ENCODE data around the gene CARS2.
"Not testable (repeated sequence)": the region's sequence is repeated elsewhere in the genome, so short reads cannot be mapped to it uniquely, and the experiment has no call there.

Gene CARS2

GRCh38 chr13:110705826-110706569 is at the start of gene CARS2:
Gene CARS2, minus strand, starts transcription at chr13:110706116. Its CDS starts 23 bp downstream, at chr13:110706093.
- peak; percentile 70 for DNase-seq (ENCODE audit: low read depth, low spot score)
- H3K9me3 ChIP-seq (ENCODE audit: control insufficient read depth, insufficient read depth, low read length): no peaks in the 10 kb centered on the region
- no peak within 1 kb of the TSS for H3K27ac ChIP-seq (ENCODE audit: low read length)
- no CpG with 5 or more reads among the region's 80 CpGs for WGBS (ENCODE audit: insufficient coverage, insufficient read length)
- no peaks in the 10 kb centered on the region for H3K36me3 ChIP-seq (ENCODE audit: control insufficient read depth, insufficient read depth, low read length)
- peaks cover 7% of the 10 kb centered on the region; the same call in 1 of the 2 replicates for H3K4me1 ChIP-seq (ENCODE audit: control insufficient read depth, insufficient read depth, low read length)
- peak within 1 kb of the TSS; percentile 60 for H3K4me3 ChIP-seq (ENCODE audit: low read length)
- H3K27me3 ChIP-seq (ENCODE audit: control insufficient read depth, insufficient read depth, low read length): no peaks in the 10 kb centered on the region

GRCh38 chr13:110748271-110748670 is 42.4 kb upstream of the CARS2 start:
- Histone ChIP-seq H3K4me3 (ENCODE audit: low read length) (no peak overlapping the region), H3K36me3 (ENCODE audit: control insufficient read depth, insufficient read depth, low read length) (no peaks in the 10 kb centered on the region), H3K9me3 (ENCODE audit: control insufficient read depth, insufficient read depth, low read length) (0 out of 2 replicates have a peak, but pooled peaks cover 2% of the 10 kb centered on the region), H3K27me3 (ENCODE audit: control insufficient read depth, insufficient read depth, low read length) (no peaks in the 10 kb centered on the region), H3K27ac (ENCODE audit: low read length) (no peak overlapping the region), H3K4me1 (ENCODE audit: control insufficient read depth, insufficient read depth, low read length) (peaks cover 3% of the 10 kb centered on the region; the same call in 1 of the 2 replicates)
- no CpG with 5 or more reads among the region's 4 CpGs for whole genome bisulfite sequencing (ENCODE audit: insufficient coverage, insufficient read length)
- DNase-seq (ENCODE audit: low read depth, low spot score): no peak

GRCh38 chr13:110746438-110746837 is 40.5 kb upstream of the CARS2 start:
- H3K27me3 ChIP-seq (ENCODE audit: control insufficient read depth, insufficient read depth, low read length): no peaks in the 10 kb centered on the region
- no peak overlapping the region for H3K4me3 ChIP-seq (ENCODE audit: low read length)
- no peaks in the 10 kb centered on the region for H3K36me3 ChIP-seq (ENCODE audit: control insufficient read depth, insufficient read depth, low read length)
- no peak overlapping the region for H3K27ac ChIP-seq (ENCODE audit: low read length)
- no CpG with 5 or more reads among the region's 1 CpG for WGBS (ENCODE audit: insufficient coverage, insufficient read length)
- DNase-seq (ENCODE audit: low read depth, low spot score): no peak
- peaks cover 3% of the 10 kb centered on the region; the same call in 1 of the 2 replicates for H3K4me1 ChIP-seq (ENCODE audit: control insufficient read depth, insufficient read depth, low read length)
- H3K9me3 ChIP-seq (ENCODE audit: control insufficient read depth, insufficient read depth, low read length): 0 out of 2 replicates have a peak, but pooled peaks cover 2% of the 10 kb centered on the region

- WGBS (ENCODE audit: insufficient coverage, insufficient read length): no CpG with 5 or more reads among the region's 1 CpG
- peaks cover 3% of the 10 kb centered on the region; the same call in 1 of the 2 replicates for H3K4me1 ChIP-seq (ENCODE audit: control insufficient read depth, insufficient read depth, low read length)
Observed at GRCh38 chr13:110743687-110744086, 37.8 kb upstream of the CARS2 start.

GRCh38 chr13:110737555-110737954 is 31.6 kb upstream of the CARS2 start:
- Histone ChIP-seq H3K9me3 (ENCODE audit: control insufficient read depth, insufficient read depth, low read length) (no peaks in the 10 kb centered on the region; the same call in 1 of the 2 replicates), H3K4me1 (ENCODE audit: control insufficient read depth, insufficient read depth, low read length) (no peaks in the 10 kb centered on the region), H3K4me3 (ENCODE audit: low read length) (no peak overlapping the region), H3K36me3 (ENCODE audit: control insufficient read depth, insufficient read depth, low read length) (no peaks in the 10 kb centered on the region), H3K27ac (ENCODE audit: low read length) (no peak overlapping the region), H3K27me3 (ENCODE audit: control insufficient read depth, insufficient read depth, low read length) (no peaks in the 10 kb centered on the region)
- no peak for DNase-seq (ENCODE audit: low read depth, low spot score)

More at GRCh38 chr13:110743687-110744086, 37.8 kb upstream of the CARS2 start:
- Histone ChIP-seq H3K9me3 (ENCODE audit: control insufficient read depth, insufficient read depth, low read length) (no peaks in the 10 kb centered on the region; the same call in 1 of the 2 replicates), H3K27me3 (ENCODE audit: control insufficient read depth, insufficient read depth, low read length) (no peaks in the 10 kb centered on the region), H3K36me3 (ENCODE audit: control insufficient read depth, insufficient read depth, low read length) (no peaks in the 10 kb centered on the region), H3K4me3 (ENCODE audit: low read length) (no peak overlapping the region), H3K27ac (ENCODE audit: low read length) (no peak overlapping the region)
- DNase-seq (ENCODE audit: low read depth, low spot score): no peak

GRCh38 chr13:110734561-110734960 is 28.6 kb upstream of the CARS2 start:
- Histone ChIP-seq H3K36me3 (ENCODE audit: control insufficient read depth, insufficient read depth, low read length) (no peaks in the 10 kb centered on the region), H3K9me3 (ENCODE audit: control insufficient read depth, insufficient read depth, low read length) (no peaks in the 10 kb centered on the region; the same call in 1 of the 2 replicates), H3K27me3 (ENCODE audit: control insufficient read depth, insufficient read depth, low read length) (no peaks in the 10 kb centered on the region), H3K4me1 (ENCODE audit: control insufficient read depth, insufficient read depth, low read length) (no peaks in the 10 kb centered on the region), H3K27ac (ENCODE audit: low read length) (no peak overlapping the region), H3K4me3 (ENCODE audit: low read length) (no peak overlapping the region)
- DNase-seq (ENCODE audit: low read depth, low spot score): no peak
- WGBS (ENCODE audit: insufficient coverage, insufficient read length): no CpG with 5 or more reads among the region's 5 CpGs

- Histone ChIP-seq H3K4me1 (ENCODE audit: control insufficient read depth, insufficient read depth, low read length) (no peaks in the 10 kb centered on the region), H3K36me3 (ENCODE audit: control insufficient read depth, insufficient read depth, low read length) (no peaks in the 10 kb centered on the region), H3K27me3 (ENCODE audit: control insufficient read depth, insufficient read depth, low read length) (no peaks in the 10 kb centered on the region), H3K4me3 (ENCODE audit: low read length) (no peak overlapping the region), H3K27ac (ENCODE audit: low read length) (no peak overlapping the region), H3K9me3 (ENCODE audit: control insufficient read depth, insufficient read depth, low read length) (no peaks in the 10 kb centered on the region)
- no peak for DNase-seq (ENCODE audit: low read depth, low spot score)
- WGBS (ENCODE audit: insufficient coverage, insufficient read length): no CpG with 5 or more reads among the region's 3 CpGs
Observed at GRCh38 chr13:110731072-110731471, 25.2 kb upstream of the CARS2 start.

- WGBS (ENCODE audit: insufficient coverage, insufficient read length): no CpG with 5 or more reads among the region's 9 CpGs
- Histone ChIP-seq H3K9me3 (ENCODE audit: control insufficient read depth, insufficient read depth, low read length) (no peaks in the 10 kb centered on the region), H3K4me3 (ENCODE audit: low read length) (no peak overlapping the region)
Observed at GRCh38 chr13:110726726-110727125, 20.8 kb upstream of the CARS2 start.

GRCh38 chr13:110726153-110726552 is 20.2 kb upstream of the CARS2 start:
- not testable (repeated sequence) for H3K9me3 ChIP-seq (ENCODE audit: control insufficient read depth, insufficient read depth, low read length); H3K27ac ChIP-seq (ENCODE audit: low read length); H3K4me1 ChIP-seq (ENCODE audit: control insufficient read depth, insufficient read depth, low read length); H3K27me3 ChIP-seq (ENCODE audit: control insufficient read depth, insufficient read depth, low read length); H3K36me3 ChIP-seq (ENCODE audit: control insufficient read depth, insufficient read depth, low read length); DNase-seq (ENCODE audit: low read depth, low spot score); H3K4me3 ChIP-seq (ENCODE audit: low read length)
- WGBS (ENCODE audit: insufficient coverage, insufficient read length): no CpG with 5 or more reads among the region's 6 CpGs

More at GRCh38 chr13:110726726-110727125, 20.8 kb upstream of the CARS2 start:
- no peak overlapping the region for H3K27ac ChIP-seq (ENCODE audit: low read length)
- DNase-seq (ENCODE audit: low read depth, low spot score): no peak
- no peaks in the 10 kb centered on the region for H3K27me3 ChIP-seq (ENCODE audit: control insufficient read depth, insufficient read depth, low read length)
- H3K36me3 ChIP-seq (ENCODE audit: control insufficient read depth, insufficient read depth, low read length): no peaks in the 10 kb centered on the region
- no peaks in the 10 kb centered on the region for H3K4me1 ChIP-seq (ENCODE audit: control insufficient read depth, insufficient read depth, low read length)

- DNase-seq (ENCODE audit: low read depth, low spot score): no peak
- no peak overlapping the region for H3K4me3 ChIP-seq (ENCODE audit: low read length)
- H3K27me3 ChIP-seq (ENCODE audit: control insufficient read depth, insufficient read depth, low read length): no peaks in the 10 kb centered on the region
- peaks cover 7% of the 10 kb centered on the region for H3K36me3 ChIP-seq (ENCODE audit: control insufficient read depth, insufficient read depth, low read length)
- no peaks in the 10 kb centered on the region for H3K9me3 ChIP-seq (ENCODE audit: control insufficient read depth, insufficient read depth, low read length)
- H3K27ac ChIP-seq (ENCODE audit: low read length): no peak overlapping the region
- peaks cover 2% of the 10 kb centered on the region; the same call in 1 of the 2 replicates for H3K4me1 ChIP-seq (ENCODE audit: control insufficient read depth, insufficient read depth, low read length)
- WGBS (ENCODE audit: insufficient coverage, insufficient read length): no CpG with 5 or more reads among the region's 8 CpGs
Observed at GRCh38 chr13:110723598-110723997, 17.7 kb upstream of the CARS2 start.

- Histone ChIP-seq H3K9me3 (ENCODE audit: control insufficient read depth, insufficient read depth, low read length) (no peaks in the 10 kb centered on the region), H3K4me3 (ENCODE audit: low read length) (no peak overlapping the region), H3K27ac (ENCODE audit: low read length) (no peak overlapping the region), H3K4me1 (ENCODE audit: control insufficient read depth, insufficient read depth, low read length) (peaks cover 2% of the 10 kb centered on the region; the same call in 1 of the 2 replicates), H3K27me3 (ENCODE audit: control insufficient read depth, insufficient read depth, low read length) (no peaks in the 10 kb centered on the region), H3K36me3 (ENCODE audit: control insufficient read depth, insufficient read depth, low read length) (peaks cover 7% of the 10 kb centered on the region)
- DNase-seq (ENCODE audit: low read depth, low spot score): no peak
- WGBS (ENCODE audit: insufficient coverage, insufficient read length): no CpG with 5 or more reads among the region's 5 CpGs
Observed at GRCh38 chr13:110722971-110723370, 17.1 kb upstream of the CARS2 start.

Measured in iPS DF 6.9 (cell line).